Kidney epithelial cell (primary cell): ENCODE measurements around the gene ADK. TPM values are rescaled to one million over a fixed set of nuclear protein-coding genes. Genes with fewer than 3 reads are reported as not detected.
"Not testable (repeated sequence)": the region's sequence is repeated elsewhere in the genome, so short reads cannot be mapped to it uniquely, and the experiment has no call there.

ENCODE experiments used
- DNase-seq: peaks from one replicate; pipeline ENCODE4 v3.0.0-alpha.2; 2010; ENCODE audit warnings: low read depth
- H3K27me3 ChIP-seq: 2 replicates; pipeline ENCODE4 v1.6.0; 2011; ENCODE audit warnings: low read length; ENCODE audit not compliant: control insufficient read depth, insufficient read depth
- H3K36me3 ChIP-seq: 2 replicates; pipeline ENCODE4 v1.5.1; 2011; ENCODE audit warnings: low read length; ENCODE audit not compliant: control insufficient read depth, insufficient read depth
- H3K4me3 ChIP-seq: 2 replicates; pipeline ENCODE4 v1.5.1; 2011; ENCODE audit warnings: low read depth, mild to moderate bottlenecking, control low read depth, low read length
- CTCF ChIP-seq: IDR thresholded peaks from 2 replicates; pipeline ENCODE4 v1.5.1; 2011; ENCODE audit warnings: mild to moderate bottlenecking, moderate library complexity, low read length, control low read depth, inconsistent platforms; ENCODE audit not compliant: insufficient read depth, poor library complexity, severe bottlenecking
- total RNA-seq: library from RNA; depleted of rRNA; stranded (reverse); fragments of >200 nt; gene quantifications from 2 replicates; pipeline ENCODE4 v1.2.3, GENCODE V29; 2015

Gene ADK
- total RNA-seq, 1 donor from 2014 or later = 43.6 TPM

DNA sequence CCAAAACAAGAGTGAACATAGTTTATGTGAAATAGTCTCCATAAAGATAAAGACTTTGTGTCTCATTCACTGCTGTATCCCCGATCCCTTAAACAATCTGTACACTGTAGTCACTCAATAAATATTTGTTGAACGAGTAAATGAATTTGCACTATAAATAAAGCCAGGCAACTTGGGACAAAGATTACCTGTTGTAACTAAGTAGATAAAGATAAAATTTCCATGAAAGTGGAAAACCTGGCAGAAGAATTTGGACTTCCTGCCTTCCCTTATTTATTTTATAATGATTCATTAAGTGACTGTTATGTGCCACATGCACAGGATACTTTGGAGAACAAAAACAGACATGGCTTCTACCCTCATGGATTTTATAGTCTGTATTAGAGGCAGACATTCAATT, 397.7 kb downstream of the ADK start:
- no peak overlapping the region for H3K4me3 ChIP-seq
- TF ChIP-seq CTCF = no peak
- H3K27me3 ChIP-seq = no peaks in the 10 kb centered on the region
- no peaks in the 10 kb centered on the region for H3K36me3 ChIP-seq
- no peak for DNase-seq

DNA sequence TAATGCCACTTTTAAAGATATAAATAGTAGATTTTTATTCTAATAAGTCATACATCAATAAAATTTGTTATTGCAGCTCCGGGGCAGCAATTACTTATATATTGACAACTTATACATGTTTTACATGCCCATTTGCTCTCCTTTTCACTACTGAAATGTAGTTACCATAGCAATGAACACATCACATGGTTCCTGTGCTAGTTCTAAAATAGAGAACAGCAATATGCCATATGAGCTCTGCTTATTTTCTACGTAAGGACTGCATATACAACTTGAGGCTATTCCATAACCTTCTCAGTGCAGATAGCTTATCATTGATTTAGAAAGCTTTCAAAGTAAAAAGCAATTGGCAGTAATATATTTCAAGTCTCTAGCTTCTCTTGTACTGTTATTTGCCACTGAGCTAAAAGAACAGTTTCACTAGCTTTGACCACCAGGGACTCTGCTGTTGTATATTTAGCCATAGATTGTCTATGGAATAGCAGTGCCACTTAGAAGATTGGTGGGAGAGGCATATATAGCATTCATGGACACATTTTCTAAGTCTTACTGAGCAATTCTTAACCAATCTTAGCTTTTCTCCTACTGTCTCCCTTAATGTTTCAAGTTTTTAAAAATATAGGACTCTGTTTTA, 405.2 kb downstream of the ADK start:
- no peak for TF ChIP-seq CTCF
- Histone ChIP-seq H3K27me3 (no peaks in the 10 kb centered on the region), H3K36me3 (no peaks in the 10 kb centered on the region), H3K4me3 (no peak overlapping the region)
- no peak for DNase-seq

- no peaks in the 10 kb centered on the region for H3K27me3 ChIP-seq
- no peak for DNase-seq
- no peaks in the 10 kb centered on the region for H3K36me3 ChIP-seq
- TF ChIP-seq CTCF = no peak
- H3K4me3 ChIP-seq = no peak overlapping the region
Observed at GRCh38 chr10:74557098-74557497, 406.1 kb downstream of the ADK start.

GRCh38 chr10:74558403-74558802, 407.4 kb downstream of the ADK start:
- Histone ChIP-seq H3K36me3 (no peaks in the 10 kb centered on the region), H3K27me3 (no peaks in the 10 kb centered on the region), H3K4me3 (no peak overlapping the region)
- no peak for TF ChIP-seq CTCF
- no peak for DNase-seq

GRCh38 chr10:74558897-74559296, 407.9 kb downstream of the ADK start:
- TF ChIP-seq CTCF = no peak
- no peaks in the 10 kb centered on the region for H3K27me3 ChIP-seq
- DNase-seq = no peak
- no peak overlapping the region for H3K4me3 ChIP-seq
- no peaks in the 10 kb centered on the region for H3K36me3 ChIP-seq

- not testable (repeated sequence) for H3K4me3 ChIP-seq, H3K27me3 ChIP-seq, DNase-seq, H3K36me3 ChIP-seq
Observed at GRCh38 chr10:74568896-74569295, 417.9 kb downstream of the ADK start.

DNA sequence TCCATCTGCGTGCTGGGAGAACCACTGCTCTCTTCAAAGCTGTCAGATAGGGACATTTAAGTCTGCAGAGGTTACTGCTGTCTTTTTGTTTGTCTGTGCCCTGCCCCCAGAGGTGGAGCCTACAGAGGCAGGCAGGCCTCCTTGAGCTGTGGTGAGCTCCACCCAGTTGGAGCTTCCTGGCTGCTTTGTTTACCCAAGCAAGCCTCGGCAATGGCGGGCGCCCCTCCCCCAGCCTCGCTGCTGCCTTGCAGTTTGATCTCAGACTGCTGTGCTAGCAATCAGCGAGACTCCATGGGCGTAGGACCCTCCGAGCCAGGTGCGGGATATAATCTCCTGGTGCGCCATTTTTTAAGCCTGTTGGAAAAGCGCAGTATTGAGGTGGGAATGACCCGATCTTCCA, 422.5 kb downstream of the ADK start:
- not testable (repeated sequence) for H3K27me3 ChIP-seq, DNase-seq

More for the DNA sequence above, 422.5 kb downstream of the ADK start:
- not testable (repeated sequence) for H3K36me3 ChIP-seq, H3K4me3 ChIP-seq
